Right lobe of liver (tissue), 6 donors: ENCODE results near the gene IL6R. TPM values are rescaled to one million over a fixed set of nuclear protein-coding genes. Genes with fewer than 3 reads are reported as not detected.

Experiments used
- ATAC-seq, 4 donors: fragments of 200-7000 bp; cut with Tn5 transposase; one replicate each; pipeline ENCODE4 v1.9.1; 2020; ENCODE audit warnings: mild to moderate bottlenecking in 4 of 4, moderate library complexity in 4 of 4
- DNase-seq, 3 donors: peaks; one replicate each; pipeline ENCODE4 v3.0.0-alpha.2; 2020
- H3K27ac ChIP-seq, 3 donors: fragments of 200-600 bp; one replicate each; pipeline ENCODE4 v1.8.0; 2022
- H3K27me3 ChIP-seq, 2 donors: fragments of 200-600 bp; one replicate each; pipeline ENCODE4 v1.8.0; 2022
- H3K36me3 ChIP-seq, 4 donors: fragments of 200-600 bp; sonication (generic) in 1 of 4; one replicate each; pipeline versions ENCODE4 v1.5.1 to v1.8.0; 2017 to 2022; ENCODE audit warnings: control low read depth in 1 of 4
- H3K4me1 ChIP-seq, 4 donors: fragments of 200-600 bp; sonication (generic) in 1 of 4; one replicate each; pipeline versions ENCODE4 v1.5.1 to v1.8.0; 2017 to 2022; ENCODE audit warnings: control low read depth in 1 of 4
- H3K4me3 ChIP-seq, 3 donors: fragments of 200-600 bp; one replicate each; pipeline ENCODE4 v1.8.0; 2022
- H3K9me3 ChIP-seq, 4 donors: fragments of 200-600 bp; sonication (generic) in 1 of 4; one replicate each; pipeline versions ENCODE4 v1.5.1 to v1.8.0; 2017 to 2022; ENCODE audit warnings: control low read depth in 1 of 4
- POLR2A ChIP-seq: fragments of 450-650 bp; IDR thresholded peaks from one replicate; pipeline ENCODE4 v1.6.1; 2017; ENCODE audit warnings: antibody characterized with exemption, mild to moderate bottlenecking
- WGBS: methylation state at CpG from one replicate; pipeline ENCODE4 v1.1.6; 2018; ENCODE audit warnings: low coverage, low lambda C conversion rate; ENCODE audit not compliant: insufficient coverage; ENCODE audit errors: missing lambda C conversion rate; 5-methylcytosine and 5-hydroxymethylcytosine counted together
- intact Hi-C, 2 donors: fragments of 100-400 bp; cut with DNase I; formaldehyde crosslinking; loops; one replicate each; pipeline versions ENCODE4 v1.11.2 to v1.14.1; 2022
- total RNA-seq, 6 experiments: library from RNA; depleted of rRNA in 2 of 6; stranded (reverse); fragments of >200 nt in 2 of 6; fragmentation: NEBNext Ultra II Directional in 3 of 6; extraction: Animal tissue kit (Norgen Biotek cat#: 25700) in 3 of 6; gene quantifications; one replicate each; pipeline versions ENCODE4 v1.1.0 to v1.2.4, GENCODE V29; 2016 to 2023
- TF ChIP-seq, protein P1 (sequence below), 4 donors: fragments of 200-600 bp in 3 of 4; fragments of 450-650 bp in 1 of 4; IDR thresholded peaks; one replicate each; pipeline versions ENCODE4 v1.5.1 to v1.8.0; 2016 to 2022; ENCODE audit warnings: antibody characterized with exemption in 4 of 4, mild to moderate bottlenecking in 2 of 4
- donor health status: DM: no; HTN: yes; CAD: no.
- donor health status: DM: no; HTN: no; CAD: no.
- donor health status: DM: no; HTN: no; CAD: no.
- donor health status: DM: no; HTN: yes; CAD: no.
- donor health status: DM: no; HTN: yes; CAD: no.

Gene IL6R
- total RNA-seq, 6 experiments from 2014 or later = 32.2 to 145 (median 68.2) TPM

DNA sequence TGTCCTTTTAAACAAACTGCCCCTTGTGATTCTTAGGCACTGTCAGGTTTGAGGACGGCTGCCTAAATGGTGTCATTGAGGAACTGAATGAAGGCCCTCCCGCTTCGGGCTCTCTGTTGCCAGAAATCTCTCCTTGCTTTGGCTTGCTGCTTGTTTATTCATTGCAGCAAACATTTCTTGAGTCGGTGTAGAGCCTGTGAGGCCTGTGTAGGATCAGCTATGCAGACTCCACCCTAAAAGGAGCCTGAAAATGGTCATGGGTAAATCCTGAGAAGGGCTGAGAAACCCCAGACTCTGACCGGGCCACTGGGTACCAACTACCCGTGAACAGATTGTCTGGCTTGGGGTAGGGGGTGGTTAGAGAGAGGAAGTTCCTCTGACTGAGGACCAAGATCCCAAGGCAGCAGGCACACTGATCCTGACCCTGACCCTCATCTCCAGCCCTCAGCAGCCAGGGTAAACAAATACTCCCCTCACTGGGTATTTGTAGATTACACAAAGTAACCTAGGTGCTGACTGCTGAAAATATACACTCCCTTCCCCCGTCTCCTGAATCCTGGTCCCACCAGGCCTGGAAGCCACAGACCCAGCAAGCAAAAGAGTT lies 3.1 kb downstream of the IL6R start:
- intact Hi-C loops = no loop called here
- H3K36me3 ChIP-seq = no peaks in the 10 kb centered on the region
- no peaks in the 10 kb centered on the region for H3K27me3 ChIP-seq
- ATAC-seq = peak; percentile 8 to 61 (median 46)
- peak overlapping the region; percentile 79 to 95 (median 91) for H3K4me3 ChIP-seq
- 9% methylated on average over 6 of the region's 7 CpGs for WGBS
- peak in 2 of 3 donors; percentile 78 to 86 for DNase-seq
- TF ChIP-seq POLR2A = peak; percentile 47
- TF ChIP-seq, protein P1, sequence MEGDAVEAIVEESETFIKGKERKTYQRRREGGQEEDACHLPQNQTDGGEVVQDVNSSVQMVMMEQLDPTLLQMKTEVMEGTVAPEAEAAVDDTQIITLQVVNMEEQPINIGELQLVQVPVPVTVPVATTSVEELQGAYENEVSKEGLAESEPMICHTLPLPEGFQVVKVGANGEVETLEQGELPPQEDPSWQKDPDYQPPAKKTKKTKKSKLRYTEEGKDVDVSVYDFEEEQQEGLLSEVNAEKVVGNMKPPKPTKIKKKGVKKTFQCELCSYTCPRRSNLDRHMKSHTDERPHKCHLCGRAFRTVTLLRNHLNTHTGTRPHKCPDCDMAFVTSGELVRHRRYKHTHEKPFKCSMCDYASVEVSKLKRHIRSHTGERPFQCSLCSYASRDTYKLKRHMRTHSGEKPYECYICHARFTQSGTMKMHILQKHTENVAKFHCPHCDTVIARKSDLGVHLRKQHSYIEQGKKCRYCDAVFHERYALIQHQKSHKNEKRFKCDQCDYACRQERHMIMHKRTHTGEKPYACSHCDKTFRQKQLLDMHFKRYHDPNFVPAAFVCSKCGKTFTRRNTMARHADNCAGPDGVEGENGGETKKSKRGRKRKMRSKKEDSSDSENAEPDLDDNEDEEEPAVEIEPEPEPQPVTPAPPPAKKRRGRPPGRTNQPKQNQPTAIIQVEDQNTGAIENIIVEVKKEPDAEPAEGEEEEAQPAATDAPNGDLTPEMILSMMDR (IDR thresholded peaks at IDR 0.05) = no peak
- H3K4me1 ChIP-seq = peaks cover 0 to 66% (median 22%) of the 10 kb centered on the region in 4 donors
- H3K9me3 ChIP-seq = no peaks in the 10 kb centered on the region
- H3K27ac ChIP-seq = peak overlapping the region; percentile 98 to 99 (median 98)

DNA sequence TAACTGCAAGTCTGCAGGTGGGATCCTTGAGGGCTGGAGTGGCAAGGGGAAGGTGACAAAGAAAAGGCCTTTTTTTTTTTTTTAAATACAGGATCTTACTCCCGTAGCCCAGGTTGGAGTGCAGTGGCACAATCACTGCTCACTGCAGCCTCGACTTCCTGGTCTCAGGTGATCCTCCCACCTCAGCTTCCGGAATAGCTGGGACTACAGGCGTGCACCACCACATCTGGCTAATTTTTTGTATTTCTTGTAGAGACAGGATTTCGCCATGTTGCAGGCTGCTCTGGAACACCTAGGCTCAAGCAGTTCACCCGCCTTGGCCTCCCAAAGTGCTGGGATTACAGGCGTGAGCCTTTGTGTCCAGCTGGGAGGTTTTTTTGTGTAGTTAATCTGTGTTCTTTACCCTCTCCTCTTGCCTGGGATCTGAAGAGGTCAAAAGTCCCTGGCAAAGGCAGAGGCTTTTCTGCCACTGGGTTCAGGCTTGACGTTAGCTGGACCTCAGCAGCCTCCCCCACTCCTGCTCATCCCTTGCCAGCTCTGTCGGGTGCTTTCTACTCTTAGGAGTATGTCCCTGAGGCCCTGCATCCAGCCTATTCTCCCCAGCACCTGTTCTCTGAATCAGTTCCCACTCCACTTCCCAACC lies 5.2 kb downstream of the IL6R start:
- DNase-seq (peak; percentile 66 to 92 (median 91)), ATAC-seq (peak; percentile 43 to 70 (median 62))
- Histone ChIP-seq H3K9me3 (no peaks in the 10 kb centered on the region), H3K27me3 (no peaks in the 10 kb centered on the region), H3K4me3 (peak overlapping the region in 2 of 3 donors; percentile 2 to 17), H3K4me1 (peaks cover 0 to 71% (median 26%) of the 10 kb centered on the region in 4 donors), H3K36me3 (no peaks in the 10 kb centered on the region), H3K27ac (peak overlapping the region; percentile 42 to 99 (median 98))
- TF ChIP-seq, protein P1 (IDR thresholded peaks at IDR 0.05) = no peak
- peak; percentile 38 for TF ChIP-seq POLR2A
- intact Hi-C loops = no loop called here
- 31% methylated on average over 9 of the region's 9 CpGs for WGBS

DNA sequence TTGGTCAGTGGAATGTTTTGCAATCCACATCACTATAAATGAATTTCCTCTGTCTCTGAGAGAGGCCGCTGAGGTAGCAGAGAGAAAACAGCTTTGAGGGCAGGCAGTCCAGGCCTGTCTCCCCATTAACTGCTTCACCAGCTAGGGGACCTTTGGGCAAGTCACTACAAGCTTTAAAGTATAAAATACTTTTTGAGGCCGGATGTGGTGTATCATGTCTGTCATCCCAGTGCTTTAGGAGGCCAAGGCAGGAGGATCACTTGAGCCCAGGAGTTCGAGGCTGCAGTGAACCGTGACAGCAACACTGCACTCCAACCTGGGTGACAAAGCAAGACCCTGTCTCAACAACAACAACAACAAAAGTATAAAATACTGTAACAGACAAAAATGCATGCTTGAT lies 6.4 kb downstream of the IL6R start:
- H3K9me3 ChIP-seq = no peaks in the 10 kb centered on the region
- no peak for DNase-seq
- no peak for TF ChIP-seq POLR2A
- TF ChIP-seq, protein P1 (IDR thresholded peaks at IDR 0.05) = no peak
- no peaks in the 10 kb centered on the region for H3K36me3 ChIP-seq
- no peak overlapping the region for H3K4me3 ChIP-seq
- WGBS = 72% methylated on average over 4 of the region's 4 CpGs
- H3K27ac ChIP-seq = peak overlapping the region in 2 of 3 donors; percentile 98 to 99
- ATAC-seq = no peak
- intact Hi-C loops = no loop called here
- peaks cover 0 to 83% (median 32%) of the 10 kb centered on the region in 4 donors for H3K4me1 ChIP-seq
- no peaks in the 10 kb centered on the region for H3K27me3 ChIP-seq

DNA sequence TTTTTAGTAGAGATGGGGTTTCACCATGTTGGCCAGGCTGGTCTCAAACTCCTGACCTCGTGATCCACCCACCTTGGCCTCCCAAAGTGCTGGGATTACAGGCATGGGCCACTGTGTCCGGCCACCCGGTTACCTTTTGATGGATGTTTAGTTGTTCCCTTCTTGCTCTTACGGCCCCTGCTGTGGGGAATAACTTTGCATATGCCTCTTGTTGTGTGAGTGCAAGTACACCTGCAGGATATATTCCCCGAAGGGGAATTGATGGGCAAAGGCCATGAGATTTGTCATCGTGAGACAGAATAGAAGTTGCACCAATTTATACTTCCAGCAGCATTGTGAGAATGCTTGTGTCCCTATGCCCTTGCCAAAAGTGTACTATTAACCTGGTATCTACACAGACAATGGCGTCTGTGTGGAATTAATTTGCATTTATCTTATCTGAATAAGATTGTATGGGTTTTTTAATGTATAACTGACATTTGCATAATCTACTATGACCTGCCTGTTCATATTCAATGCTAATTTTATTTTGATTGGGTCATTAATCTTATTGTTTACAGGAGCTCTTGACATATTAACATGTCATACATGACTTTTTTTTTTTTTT lies 8.1 kb downstream of the IL6R start:
- Histone ChIP-seq H3K36me3 (no peaks in the 10 kb centered on the region), H3K4me1 (peaks cover 0 to 92% (median 37%) of the 10 kb centered on the region in 4 donors), H3K27me3 (no peaks in the 10 kb centered on the region), H3K4me3 (no peak overlapping the region), H3K27ac (peak overlapping the region in 2 of 3 donors; percentile 94 to 98), H3K9me3 (no peaks in the 10 kb centered on the region)
- TF ChIP-seq, protein P1 (IDR thresholded peaks at IDR 0.05) = no peak
- TF ChIP-seq POLR2A = no peak
- no peak for DNase-seq
- WGBS = 15% methylated on average over 4 of the region's 7 CpGs
- intact Hi-C loops = no loop called here
- no peak for ATAC-seq
